Femur (tissue), 1 donor: ENCODE data around the gene SPECC1L.
"Not testable (repeated sequence)": the region's sequence is repeated elsewhere in the genome, so short reads cannot be mapped to it uniquely, and the experiment has no call there.

Source experiments
- DNase-seq: peaks from one replicate; pipeline ENCODE4 v3.0.0-alpha.2; 2017

The SPECC1L gene

DNA sequence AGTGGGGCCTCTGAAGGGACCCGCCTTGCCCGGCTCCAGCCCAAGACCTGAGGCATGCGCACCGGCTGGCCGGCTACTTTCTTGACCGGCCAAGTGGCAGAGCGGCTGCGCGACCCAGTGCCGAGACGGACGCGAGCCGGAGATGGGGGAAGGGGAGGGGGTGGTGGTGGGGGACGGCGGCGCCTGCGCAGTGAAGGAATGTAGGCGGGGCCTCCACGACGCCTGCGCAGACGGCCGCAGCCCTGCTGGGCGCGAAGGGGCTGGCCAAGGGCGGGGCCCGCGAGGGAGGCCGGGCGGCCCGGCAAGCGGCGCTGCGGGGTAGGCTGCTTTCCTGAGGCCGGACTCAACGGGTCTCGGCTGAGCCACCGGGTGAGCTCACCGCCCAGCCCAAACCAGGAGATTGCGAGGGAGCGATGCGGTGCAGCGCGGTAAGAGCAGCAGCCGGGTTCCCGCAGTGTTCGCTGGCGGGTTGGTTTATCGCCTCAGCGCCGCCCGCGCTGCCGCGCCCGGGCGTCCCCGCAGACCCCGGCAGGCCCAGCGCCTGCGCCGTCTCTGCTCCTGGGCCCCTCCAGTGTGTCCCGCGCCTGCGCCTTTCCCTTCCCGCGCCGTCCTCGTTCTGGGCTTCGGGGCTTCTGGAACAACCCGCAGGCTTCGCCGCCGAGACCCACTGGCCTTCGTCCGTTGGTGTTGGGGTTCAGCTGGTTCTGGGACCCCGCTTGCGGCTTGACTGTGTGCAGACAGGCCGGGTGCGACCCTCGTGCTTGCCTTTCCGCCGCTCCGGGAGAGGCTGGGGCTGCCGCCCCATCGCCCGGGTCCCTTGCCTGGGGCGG, at the start of gene SPECC1L:
Gene SPECC1L (plus strand): TSS at position 276 of the 830 bp plus-strand sequence. CDS start 31,401 bp downstream, outside the sequence.
- DNase-seq, result peak; percentile 97

GRCh38 chr22:24224468-24224867, 46.2 kb upstream of the SPECC1L start:
- DNase-seq, result no peak

GRCh38 chr22:24225044-24225601, 45.5 kb upstream of the SPECC1L start:
- no peak for DNase-seq

- DNase-seq, result no peak
These were observed 44.7 kb upstream of the SPECC1L start for GRCh38 chr22:24225951-24226350.

DNA sequence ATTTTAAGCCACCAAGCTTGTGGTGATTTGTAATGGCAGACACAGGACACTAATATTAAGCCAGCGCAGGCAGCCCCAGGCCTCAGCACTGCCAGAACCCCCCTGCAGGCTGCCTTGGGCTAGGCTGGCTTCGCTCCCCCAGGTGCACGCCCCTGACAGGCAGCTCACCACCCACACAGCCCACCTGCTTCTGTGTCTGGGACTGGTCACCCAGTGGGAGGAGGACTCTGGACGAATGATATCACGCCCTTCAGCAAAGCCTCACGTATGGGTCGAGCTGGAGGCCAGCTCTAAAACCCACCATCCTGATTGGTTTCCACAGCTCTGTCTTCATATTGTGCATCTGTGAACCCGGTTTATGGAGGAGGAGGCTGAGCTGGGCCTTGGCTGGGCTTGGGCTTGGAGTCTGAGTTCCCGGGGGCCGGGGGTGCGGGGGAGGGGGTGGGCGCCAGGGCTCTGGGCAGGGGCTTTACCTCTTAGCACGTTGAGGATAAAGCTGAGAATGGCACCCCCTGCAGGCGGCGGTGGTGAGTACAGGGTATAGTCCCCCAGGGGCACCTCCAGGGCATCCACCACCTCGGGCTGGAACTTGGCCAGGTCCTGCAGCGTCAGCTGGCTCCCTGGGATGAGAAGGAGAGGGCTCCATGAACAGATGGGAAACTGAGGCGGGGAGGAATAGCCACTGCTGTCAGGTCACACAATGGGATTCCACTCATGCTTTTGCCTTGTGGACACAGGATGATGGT, 39.5 kb upstream of the SPECC1L start:
- DNase-seq, result no peak

DNA sequence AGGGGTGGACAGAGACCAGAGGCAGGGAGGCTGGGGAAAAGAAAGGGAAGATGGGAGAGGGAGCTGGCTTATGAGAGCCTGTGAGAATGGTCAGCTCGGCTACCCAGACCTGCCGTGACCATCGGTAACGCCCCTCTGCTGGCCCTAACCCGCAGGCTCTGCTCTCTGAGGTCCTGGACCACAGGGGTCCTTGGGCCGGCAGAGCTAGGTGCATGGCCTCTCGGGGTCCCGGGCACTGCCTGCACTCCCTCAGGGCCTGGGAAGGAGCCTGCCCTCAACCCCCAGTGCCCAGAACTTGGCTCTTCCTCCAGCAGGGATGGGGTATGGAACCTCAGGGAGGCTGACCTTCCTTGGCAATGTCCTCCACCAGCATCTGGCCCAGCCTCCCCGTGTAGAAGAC, 38.9 kb upstream of the SPECC1L start:
- no peak for DNase-seq

- no peak for DNase-seq
These were observed 38.5 kb upstream of the SPECC1L start for GRCh38 chr22:24232124-24232523.

GRCh38 chr22:24232725-24233124, 37.9 kb upstream of the SPECC1L start:
- DNase-seq, result no peak

DNA sequence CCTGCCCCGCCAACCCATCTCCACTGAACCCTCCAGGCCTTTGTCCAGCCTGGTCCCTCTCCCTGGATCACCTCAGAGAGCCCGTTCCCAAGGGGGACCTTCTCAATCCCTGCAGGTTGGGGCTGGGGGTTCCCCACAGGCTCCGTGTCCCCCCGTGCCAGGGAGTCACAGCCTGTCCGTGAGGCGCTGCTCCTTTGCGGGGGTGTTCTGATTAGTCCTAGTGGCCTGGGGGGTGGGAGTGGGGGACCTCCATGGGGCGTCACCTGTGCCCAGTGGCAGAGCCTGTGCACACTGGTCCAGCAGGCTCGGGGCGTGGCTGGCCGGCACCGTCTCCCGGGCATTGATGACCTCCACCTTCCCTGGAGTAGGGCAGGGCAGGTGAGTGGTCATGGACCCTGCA, 37.4 kb upstream of the SPECC1L start:
- no peak for DNase-seq

DNA sequence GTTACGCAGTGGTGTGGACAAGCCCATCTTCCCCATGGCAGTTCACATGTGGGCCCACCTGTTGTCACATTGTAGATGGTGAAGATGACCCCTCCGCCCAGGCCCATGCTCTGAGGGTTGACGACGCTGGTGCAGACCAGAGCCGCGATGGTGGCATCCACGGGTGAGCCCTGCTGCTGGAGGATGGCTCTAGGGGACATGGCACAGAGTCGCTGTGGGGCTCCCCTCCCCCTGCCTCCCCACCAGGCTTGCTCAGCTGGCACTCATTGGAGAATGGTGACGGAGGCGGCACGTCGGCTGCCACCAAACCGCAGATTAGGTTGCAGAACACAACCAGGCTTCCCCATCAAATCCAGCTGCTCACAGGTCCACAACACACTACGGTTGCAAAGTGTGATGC, 36.8 kb upstream of the SPECC1L start:
- DNase-seq, result no peak

DNA sequence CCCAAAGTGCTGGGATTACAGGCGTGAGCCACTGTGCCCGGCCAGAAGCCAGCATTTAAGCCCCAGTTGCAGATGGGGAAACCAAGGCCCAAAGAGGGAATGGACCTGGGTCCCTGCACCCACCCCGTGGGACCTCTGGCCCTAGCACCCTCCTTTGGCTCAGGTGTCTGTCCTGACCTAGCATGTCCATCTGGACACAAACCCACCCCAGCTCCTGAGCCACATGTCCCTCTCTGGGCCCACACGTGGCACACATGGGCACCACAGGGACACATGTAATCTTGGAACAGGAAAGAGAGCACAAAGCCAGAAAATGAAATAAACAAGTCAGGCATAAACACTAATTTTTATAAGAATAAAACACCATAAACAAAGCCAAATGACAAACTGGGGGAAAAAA, 35.3 kb upstream of the SPECC1L start:
- no peak for DNase-seq

- DNase-seq, result no peak
These were observed 34.0 kb upstream of the SPECC1L start for GRCh38 chr22:24236656-24237055.

DNA sequence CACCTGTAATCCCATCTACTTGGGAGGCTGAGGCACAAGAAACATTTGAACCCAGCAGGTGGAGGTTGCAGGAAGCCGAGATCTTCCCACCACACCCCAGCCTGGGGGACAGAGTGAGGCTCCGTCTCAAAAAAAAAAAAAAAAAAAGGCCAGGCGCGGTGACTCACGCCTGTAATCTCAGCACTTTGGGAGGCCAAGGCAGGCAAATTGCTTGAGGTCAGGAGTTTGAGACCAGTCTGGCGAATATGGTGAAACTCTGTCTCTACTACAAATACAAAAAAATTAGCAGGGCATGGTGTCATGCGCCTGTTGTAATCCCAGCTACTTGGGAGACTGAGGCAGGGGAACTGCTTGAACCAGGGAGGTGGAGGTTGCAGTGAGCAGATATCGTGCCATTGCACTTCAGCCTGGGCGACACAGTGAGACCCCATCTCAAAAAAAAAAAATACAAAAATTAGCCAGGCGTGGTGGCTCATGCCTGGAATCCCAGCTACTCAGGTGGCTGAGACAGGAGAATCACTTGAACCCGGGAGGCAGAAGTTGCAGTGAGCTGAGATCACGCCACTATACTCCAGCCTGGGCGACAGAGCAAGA, 32.4 kb upstream of the SPECC1L start:
- not testable (repeated sequence) for DNase-seq

GRCh38 chr22:24240381-24240780, 30.2 kb upstream of the SPECC1L start:
- no peak for DNase-seq

- DNase-seq, result not testable (repeated sequence)
These were observed 29.5 kb upstream of the SPECC1L start for GRCh38 chr22:24240985-24241692.

DNA sequence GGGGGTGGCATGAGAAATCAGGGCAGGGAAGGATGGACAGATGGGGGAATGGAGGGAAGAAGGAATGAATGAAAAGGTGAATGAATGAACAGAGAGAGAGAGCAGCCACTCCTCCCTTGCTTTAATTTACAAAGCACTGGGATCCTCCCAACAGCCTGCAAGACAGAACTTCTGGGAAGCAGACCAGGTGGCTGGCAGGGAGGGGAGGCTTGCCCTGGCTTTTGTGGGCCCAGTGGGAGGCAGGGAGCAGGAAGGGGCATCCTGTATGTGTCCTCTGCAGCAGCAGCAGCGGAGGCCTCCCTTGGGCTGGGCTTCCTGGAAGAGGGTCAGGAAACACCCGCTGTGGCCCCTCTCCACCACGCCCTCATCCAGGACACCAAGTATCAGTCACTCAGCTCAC, 27.2 kb upstream of the SPECC1L start:
- peak; percentile 55 for DNase-seq

GRCh38 chr22:24244144-24244787, 26.4 kb upstream of the SPECC1L start:
- DNase-seq, result peak; percentile 47

- not testable (repeated sequence) for DNase-seq
These were observed 25.6 kb upstream of the SPECC1L start, which contains the start of gene GGT5 for GRCh38 chr22:24245030-24245431. Gene GGT5, minus strand, starts transcription at chr22:24245082. Its CDS starts 357 bp downstream, at chr22:24244725.

DNA sequence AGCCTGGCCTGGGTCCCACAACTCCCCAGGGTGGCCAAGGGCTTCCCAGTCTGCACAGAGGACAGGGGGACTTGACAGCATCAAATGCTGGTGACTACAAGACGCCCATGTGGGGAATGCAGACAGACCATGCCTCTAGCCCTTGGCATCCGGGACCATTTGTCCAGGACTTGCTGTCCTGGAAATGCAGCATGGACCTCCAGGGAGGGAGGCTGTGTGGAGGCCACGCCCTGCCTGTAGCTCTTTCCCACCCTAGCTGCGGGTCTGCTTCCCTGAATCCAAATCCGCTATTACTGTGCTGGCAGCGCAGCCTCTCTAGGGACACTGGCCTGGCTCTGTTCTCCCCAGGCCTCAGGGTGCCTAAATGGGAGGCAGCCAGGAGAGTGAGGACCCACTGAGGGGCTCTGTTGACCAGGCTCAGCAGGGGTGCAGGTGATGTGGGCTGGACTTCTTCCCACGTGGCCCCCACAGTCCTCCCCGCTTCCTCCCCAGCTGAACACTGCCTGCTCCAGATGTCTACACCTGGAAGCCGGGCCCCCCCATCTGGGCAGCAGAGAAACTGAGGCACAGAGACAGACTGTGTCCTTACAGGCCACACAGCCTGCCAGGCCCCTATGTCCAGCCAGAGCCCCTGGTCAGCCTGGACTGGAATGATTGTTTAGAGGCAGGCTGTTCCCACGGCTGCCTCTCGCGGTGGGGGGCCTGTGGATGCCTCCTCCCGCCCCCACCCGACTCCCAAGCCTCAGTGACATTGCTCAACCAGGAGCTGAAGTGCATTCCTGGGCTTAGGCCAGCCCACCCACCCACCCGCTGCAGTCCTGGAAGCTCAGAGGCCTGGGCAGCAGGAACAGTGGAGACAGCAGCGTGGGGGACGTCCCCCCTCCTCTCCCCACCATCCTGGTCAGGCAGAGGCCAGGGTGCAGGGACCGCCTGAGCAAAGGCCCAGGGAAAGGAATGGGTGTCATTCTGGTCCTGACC, 24.8 kb upstream of the SPECC1L start:
- DNase-seq, result peak; percentile 81

DNA sequence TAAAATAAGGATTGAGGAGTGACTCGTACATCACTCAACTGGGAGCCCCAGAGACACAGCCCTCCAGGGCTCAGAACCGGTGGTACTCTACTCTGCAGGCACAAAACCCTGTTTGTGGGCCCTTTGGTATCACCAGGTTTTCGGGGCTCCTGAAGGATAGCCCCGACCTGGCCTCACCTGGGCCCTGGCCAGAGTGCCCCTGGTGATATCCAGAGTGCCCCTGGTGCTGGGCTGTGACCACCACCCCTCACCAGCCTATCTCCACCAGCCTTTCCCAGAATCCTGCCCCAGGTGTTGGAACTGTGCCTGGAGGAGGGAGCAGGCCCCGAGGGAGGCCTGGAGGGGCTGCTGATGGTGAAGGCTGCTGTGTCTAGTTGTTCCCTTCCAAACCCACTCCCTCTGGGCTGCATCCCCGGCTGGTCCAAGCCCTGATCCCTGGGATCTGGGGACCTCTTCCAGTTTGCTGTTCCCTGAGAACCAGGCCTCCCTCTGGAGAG, 23.6 kb upstream of the SPECC1L start:
- peak; percentile 24 for DNase-seq
